SIG-M5 (cell line): ENCODE results near the gene THBD.

Source experiments
- DNase-seq: peaks from one replicate; lab custom pipeline; 2025; lab: John Stamatoyannopoulos, UW

Gene THBD

GRCh38 chr20:23035731-23036130, 13.7 kb downstream of the THBD start:
- DNase-seq, result no peak

DNA sequence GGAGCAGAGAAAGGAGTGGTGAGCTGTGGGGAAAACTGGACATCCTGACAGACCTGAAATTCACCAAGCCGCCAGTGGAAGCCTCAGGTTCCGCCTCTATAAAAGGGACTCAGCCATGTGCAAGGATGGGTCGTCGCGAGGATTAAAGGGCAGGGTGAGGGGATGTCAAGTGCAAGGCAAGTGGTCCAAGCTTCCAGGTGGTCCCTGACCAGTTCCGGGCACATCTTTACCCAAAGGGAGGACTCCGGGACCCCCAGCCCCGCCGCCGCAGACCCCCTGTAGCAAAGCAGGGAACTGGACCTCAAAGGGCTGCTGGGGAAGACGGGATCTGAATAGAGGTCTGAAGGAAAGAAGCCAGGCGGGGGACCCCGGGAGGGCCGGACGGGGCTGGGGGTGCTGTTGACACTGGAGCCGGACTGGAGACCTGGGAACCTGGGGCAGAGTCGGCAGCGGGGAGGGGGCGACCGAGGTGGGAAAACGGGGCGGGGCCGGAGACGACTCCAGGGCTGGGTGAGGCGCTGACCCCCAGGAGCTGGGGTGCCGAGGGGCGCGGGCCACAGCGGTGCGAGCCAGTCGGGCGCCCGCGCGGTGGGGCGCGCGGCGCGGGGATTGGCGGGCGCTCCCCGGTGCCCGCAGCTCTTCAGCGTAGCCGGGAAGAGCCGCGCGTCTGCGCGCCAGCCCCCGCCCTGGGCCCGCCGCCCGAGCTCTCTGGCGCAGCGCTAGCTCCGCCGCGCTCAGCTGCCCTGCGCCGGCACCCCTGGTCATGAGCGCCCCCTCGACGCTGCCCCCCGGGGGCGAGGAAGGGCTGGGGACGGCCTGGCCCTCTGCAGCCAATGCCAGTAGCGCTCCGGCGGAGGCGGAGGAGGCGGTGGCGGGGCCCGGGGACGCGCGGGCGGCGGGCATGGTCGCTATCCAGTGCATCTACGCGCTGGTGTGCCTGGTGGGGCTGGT, 14.5 kb downstream of the THBD start, which contains the start of gene SSTR4:
TSS of gene SSTR4 (plus strand) at position 592 of the 951 bp plus-strand sequence. CDS start at position 764, 172 bp downstream.
- DNase-seq, result no peak

- no peak for DNase-seq
Observed at GRCh38 chr20:23033918-23034317, 15.6 kb downstream of the THBD start.

DNA sequence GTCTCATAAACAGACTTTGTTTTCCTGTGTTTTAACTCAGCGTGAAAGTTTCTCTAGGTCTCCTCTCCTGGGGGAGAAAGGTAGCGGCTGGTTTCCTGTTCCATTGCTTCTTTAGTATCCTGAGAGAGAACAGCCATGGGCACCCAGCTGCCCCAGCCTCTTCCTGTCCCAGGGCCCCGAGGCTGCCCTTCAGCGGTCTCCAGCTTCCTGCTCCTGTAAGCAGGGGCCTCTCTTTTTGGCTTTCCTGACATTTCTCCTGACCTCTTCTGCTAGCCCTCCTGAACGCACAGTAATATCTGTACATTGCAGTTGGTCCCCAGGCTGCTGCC, 16.8 kb downstream of the THBD start:
- no peak for DNase-seq

GRCh38 chr20:23032056-23032749, 17.3 kb downstream of the THBD start:
- no peak for DNase-seq

DNA sequence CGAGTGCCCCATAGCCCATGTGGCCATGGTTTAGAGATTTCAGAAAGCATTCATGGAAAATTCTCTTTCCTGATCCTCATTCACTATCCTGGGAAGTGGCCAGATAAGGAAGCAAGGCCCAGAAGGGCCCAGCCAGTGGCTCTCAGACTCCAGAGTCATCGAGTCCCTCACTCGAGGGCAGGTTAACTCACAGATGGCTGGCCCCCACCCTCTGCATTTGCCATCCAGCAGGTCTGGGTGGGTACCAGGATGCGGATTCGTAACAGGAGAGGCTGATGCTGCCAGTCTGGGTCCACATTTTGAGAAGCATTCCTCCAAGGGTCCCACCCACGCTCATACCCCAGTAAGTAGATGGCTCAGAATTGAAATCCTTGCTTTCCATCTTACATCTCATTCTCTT, 18.1 kb downstream of the THBD start:
- DNase-seq, result no peak

DNA sequence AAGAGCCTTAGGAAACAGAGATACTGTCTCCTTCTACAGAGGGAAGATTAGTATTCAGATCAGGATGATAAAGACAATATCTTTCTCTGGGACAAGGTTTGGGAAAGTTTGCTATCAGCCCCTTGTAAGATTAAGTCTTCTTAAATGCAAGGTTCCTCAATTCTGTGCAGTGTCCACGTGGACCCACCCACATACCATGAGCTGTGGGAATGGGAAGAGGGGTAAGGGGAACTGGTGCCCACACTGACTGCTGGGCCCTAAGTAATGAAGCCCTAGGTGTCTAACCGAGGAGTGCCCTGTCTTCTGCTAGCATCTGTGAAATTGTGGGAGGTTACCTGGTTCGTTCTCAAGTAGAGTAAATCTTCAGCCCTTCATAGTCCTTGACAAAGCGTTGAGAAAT, 20.1 kb downstream of the THBD start:
- DNase-seq, result no peak

DNA sequence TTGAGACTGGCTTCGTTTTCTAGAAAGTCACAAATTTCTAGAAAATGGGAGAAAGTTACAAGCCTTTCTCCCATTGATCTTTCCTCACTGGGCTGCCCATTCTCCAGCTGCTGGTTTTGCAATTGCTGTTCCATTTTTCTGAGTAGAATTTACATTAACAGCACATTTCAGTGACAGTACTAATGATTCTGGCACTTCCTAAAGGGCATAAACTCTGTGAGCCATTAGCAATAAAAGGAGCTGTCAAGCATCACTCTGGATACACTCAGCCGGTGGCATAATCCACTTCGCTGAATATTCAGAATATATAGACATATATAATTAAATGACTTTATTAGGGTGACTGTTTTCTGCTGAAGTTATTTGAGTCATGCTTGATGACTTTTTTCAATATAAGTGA, 21.1 kb downstream of the THBD start:
- DNase-seq, result no peak

DNA sequence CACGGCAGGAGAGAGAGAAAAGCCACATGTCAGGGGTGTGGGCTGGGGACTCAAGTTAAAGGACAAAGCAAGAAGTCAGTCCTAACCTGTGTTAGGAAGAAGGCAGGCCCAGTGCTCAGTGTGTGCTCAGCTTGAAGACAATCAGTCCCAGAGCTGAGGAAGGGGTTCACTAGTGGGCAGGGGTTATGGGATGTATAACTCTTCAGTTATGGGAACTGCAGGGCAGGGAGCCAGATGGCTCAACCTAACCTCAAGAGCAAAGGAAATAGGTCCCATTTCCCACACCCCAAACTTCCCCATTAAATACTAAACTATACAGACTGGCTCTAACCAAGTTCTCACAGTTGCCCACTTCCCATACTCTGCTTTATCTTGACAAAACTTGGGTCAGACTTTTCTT, 21.8 kb downstream of the THBD start:
- no peak for DNase-seq

- DNase-seq, result peak; percentile 37
Observed at GRCh38 chr20:23025503-23025902, 24.0 kb downstream of the THBD start.

- no peak for DNase-seq
Observed at GRCh38 chr20:23024701-23025100, 24.8 kb downstream of the THBD start.

DNA sequence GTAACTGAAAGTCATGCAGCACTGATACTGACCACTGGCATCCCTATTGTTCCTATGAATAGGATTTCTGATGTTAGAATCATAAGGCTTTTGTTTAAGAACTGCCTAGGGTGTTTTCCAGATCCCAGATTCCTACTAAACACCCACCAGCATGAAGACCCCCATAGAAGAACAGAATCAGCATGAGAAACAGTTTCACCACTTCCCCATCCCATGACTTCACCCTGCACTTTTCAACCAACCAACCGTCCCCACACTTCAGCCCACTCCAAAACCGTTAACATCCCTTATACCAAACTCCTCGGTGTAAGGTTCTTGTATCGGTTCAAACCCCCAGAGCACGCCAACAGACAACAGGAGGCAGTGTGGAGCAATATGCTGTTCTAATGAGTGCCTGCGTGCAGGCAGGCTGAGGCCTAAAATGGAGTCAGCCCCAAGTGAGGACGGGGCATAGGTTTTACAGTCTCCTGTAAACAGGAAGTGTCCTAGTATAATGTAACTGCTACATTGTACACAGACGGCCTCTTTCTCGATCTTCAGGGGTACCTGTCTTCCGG, 25.8 kb downstream of the THBD start:
- DNase-seq, result no peak

- DNase-seq, result no peak
Observed at GRCh38 chr20:23022849-23023248, 26.6 kb downstream of the THBD start.

- no peak for DNase-seq
Observed at GRCh38 chr20:23021951-23022350, 27.5 kb downstream of the THBD start.

GRCh38 chr20:23021541-23021940, 27.9 kb downstream of the THBD start:
- DNase-seq, result no peak

DNA sequence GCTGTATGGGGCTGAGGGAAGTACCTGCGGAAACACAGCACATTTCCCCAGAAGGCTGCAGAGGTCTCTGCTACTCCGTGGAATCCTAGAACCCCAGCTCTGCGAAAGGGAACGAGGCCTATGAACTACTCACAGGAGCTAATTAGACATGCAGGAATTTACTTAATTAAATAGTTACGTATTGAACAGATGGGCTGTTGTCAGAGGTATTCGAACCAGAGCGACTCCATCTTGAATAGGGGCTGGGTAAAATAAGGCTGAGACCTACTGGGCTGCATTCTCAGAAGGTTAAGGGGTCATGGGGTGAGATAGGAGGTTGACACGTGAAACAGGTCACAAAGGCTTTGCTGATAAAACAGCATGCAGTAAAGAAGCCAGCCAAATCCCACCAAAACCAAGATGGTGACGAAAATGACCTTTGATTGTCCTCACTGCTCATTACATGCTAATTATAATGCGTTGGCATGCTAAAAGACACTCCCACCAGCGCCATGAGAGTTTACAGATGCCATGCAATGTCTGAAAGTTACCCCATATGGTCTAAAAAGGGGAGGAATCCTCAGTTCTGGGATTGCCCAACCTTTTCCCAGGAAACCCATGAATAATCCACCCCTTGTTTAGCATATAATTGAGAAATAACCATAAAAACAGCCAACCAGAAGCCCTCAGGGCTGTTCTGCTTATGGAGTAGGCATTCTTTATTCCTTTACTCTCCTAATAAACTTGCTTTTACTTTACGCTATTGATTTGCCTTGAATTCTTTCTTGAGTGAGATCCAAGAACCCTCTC, 29.0 kb downstream of the THBD start:
- no peak for DNase-seq

DNA sequence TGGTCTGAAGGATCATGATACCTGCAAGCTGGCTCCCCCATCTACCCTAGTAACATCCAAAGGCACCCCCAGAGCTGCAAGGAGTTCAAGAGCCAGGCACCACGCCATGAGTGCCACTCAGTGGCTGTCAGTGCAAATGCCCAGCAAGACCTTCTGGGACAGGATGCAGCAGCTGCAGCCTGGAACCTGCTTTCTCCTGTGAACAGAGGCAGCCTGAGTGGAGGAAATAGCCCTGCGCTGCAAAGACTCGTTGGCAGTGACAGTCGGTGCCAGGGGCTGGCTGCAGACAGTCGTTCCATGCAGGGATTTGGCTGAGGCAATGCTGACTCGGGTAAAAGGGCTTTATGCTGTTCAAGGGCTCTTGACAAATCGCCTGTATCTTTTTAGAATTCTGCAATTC, 30.1 kb downstream of the THBD start:
- no peak for DNase-seq

DNA sequence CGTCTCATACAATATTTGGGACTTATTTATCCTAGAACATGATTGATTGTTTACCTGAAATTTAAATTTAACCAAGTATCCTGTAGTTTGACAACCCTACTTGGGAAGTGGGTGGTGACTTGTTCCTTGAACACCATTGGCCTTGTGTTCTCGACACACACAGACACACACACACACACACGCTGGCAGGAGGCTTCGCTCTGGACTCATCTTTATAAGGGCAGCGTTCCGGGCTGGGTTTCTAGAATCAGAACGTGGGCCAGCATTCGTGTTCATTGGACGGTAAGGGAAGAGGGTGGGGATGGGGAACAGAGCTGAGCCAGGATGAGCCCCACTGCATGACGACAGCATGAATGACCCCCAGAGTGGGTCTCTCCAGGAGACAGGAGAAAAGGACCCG, 30.5 kb downstream of the THBD start:
- no peak for DNase-seq

DNA sequence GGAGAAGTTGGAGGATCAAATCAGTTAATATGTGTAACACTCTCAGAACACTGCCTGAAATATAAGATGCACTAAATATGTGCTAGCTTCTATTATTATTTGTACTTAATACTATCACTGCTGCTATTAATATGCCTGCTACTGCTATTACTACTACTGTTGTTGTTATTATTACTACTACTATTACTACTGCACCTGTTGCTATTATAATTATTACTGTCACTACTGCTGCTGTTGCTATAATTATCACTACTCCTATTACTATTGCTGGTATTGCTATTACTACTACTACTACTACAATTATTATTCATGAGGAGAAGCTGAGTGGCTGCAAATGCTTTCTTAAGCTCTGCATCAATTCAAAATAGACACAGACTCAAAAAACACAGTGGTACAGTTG, 31.0 kb downstream of the THBD start:
- DNase-seq, result no peak

- DNase-seq, result no peak
Observed at GRCh38 chr20:23017516-23017915, 32.0 kb downstream of the THBD start.

DNA sequence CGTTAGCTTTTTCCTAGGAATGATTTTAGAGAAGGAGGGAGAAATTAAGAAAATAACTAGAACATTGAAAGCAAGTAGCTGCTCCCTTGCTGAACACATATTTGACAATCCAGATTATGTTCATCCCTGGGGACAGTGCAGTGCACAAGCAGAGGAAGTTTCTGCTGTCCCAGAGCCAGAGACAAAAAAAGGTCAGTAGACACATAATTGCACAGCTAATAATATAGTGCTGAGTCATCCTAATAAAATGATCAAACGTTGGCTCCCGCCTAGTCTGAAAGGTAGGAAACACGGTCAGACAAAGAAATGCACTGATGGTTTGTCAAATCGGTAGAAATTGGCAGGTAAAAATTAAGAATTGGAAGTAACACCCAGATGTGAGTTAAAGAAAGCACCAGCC, 36.0 kb downstream of the THBD start:
- DNase-seq, result no peak

GRCh38 chr20:23011008-23011721, 38.3 kb downstream of the THBD start:
- DNase-seq, result no peak
